Right lobe of liver (tissue), 6 donors: Measurements from ENCODE around the gene C1orf216. TPM values are rescaled to one million over a fixed set of nuclear protein-coding genes. Genes with fewer than 3 reads are reported as not detected.

Source experiments
- ATAC-seq, 4 donors: fragments of 200-7000 bp; cut with Tn5 transposase; one replicate each; pipeline ENCODE4 v1.9.1; 2020; ENCODE audit warnings: mild to moderate bottlenecking in 4 of 4, moderate library complexity in 4 of 4
- DNase-seq, 3 donors: peaks; one replicate each; pipeline ENCODE4 v3.0.0-alpha.2; 2020
- H3K27ac ChIP-seq, 3 donors: fragments of 200-600 bp; one replicate each; pipeline ENCODE4 v1.8.0; 2022
- H3K27me3 ChIP-seq, 2 donors: fragments of 200-600 bp; one replicate each; pipeline ENCODE4 v1.8.0; 2022
- H3K36me3 ChIP-seq, 4 donors: fragments of 200-600 bp; sonication (generic) in 1 of 4; one replicate each; pipeline versions ENCODE4 v1.5.1 to v1.8.0; 2017 to 2022; ENCODE audit warnings: control low read depth in 1 of 4
- H3K4me1 ChIP-seq, 4 donors: fragments of 200-600 bp; sonication (generic) in 1 of 4; one replicate each; pipeline versions ENCODE4 v1.5.1 to v1.8.0; 2017 to 2022; ENCODE audit warnings: control low read depth in 1 of 4
- H3K4me3 ChIP-seq, 3 donors: fragments of 200-600 bp; one replicate each; pipeline ENCODE4 v1.8.0; 2022
- H3K9me3 ChIP-seq, 4 donors: fragments of 200-600 bp; sonication (generic) in 1 of 4; one replicate each; pipeline versions ENCODE4 v1.5.1 to v1.8.0; 2017 to 2022; ENCODE audit warnings: control low read depth in 1 of 4
- POLR2A ChIP-seq: fragments of 450-650 bp; IDR thresholded peaks from one replicate; pipeline ENCODE4 v1.6.1; 2017; ENCODE audit warnings: antibody characterized with exemption, mild to moderate bottlenecking
- WGBS: methylation state at CpG from one replicate; pipeline ENCODE4 v1.1.6; 2018; ENCODE audit warnings: low coverage, low lambda C conversion rate; ENCODE audit not compliant: insufficient coverage; ENCODE audit errors: missing lambda C conversion rate; 5-methylcytosine and 5-hydroxymethylcytosine counted together
- intact Hi-C, 2 donors: fragments of 100-400 bp; cut with DNase I; formaldehyde crosslinking; loops; one replicate each; pipeline versions ENCODE4 v1.11.2 to v1.14.1; 2022
- total RNA-seq, 6 experiments: library from RNA; depleted of rRNA in 2 of 6; stranded (reverse); fragments of >200 nt in 2 of 6; fragmentation: NEBNext Ultra II Directional in 3 of 6; extraction: Animal tissue kit (Norgen Biotek cat#: 25700) in 3 of 6; gene quantifications; one replicate each; pipeline versions ENCODE4 v1.1.0 to v1.2.4, GENCODE V29; 2016 to 2023
- TF ChIP-seq, protein P1 (sequence below), 4 donors: fragments of 200-600 bp in 3 of 4; fragments of 450-650 bp in 1 of 4; IDR thresholded peaks; one replicate each; pipeline versions ENCODE4 v1.5.1 to v1.8.0; 2016 to 2022; ENCODE audit warnings: antibody characterized with exemption in 4 of 4, mild to moderate bottlenecking in 2 of 4
- donor health status: DM: no; HTN: yes; CAD: no.
- donor health status: DM: no; HTN: no; CAD: no.
- donor health status: DM: no; HTN: no; CAD: no.
- donor health status: DM: no; HTN: yes; CAD: no.
- donor health status: DM: no; HTN: yes; CAD: no.

C1orf216 gene
- total RNA-seq, 6 experiments from 2014 or later: 2.2 to 4.2 (median 3.6) TPM

DNA sequence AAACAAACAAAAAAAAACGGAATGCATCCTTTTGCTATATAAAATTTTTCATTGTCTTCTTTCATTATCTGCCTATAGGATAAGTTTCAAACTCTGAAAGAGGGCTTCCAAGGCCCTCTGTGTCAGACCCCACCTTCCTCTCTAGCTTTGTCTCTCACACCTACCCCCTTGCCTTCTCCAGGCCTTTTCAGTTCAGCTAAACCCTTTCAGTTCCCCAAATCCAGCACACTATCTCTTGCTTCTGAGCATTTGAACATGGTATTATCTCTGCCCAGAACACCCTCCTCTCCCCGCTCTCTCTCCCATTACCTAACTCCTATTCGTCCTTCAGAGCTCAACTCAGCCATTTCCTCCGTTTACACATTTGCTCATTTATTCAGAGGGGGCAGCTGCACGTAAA lies 35.7 kb downstream of the C1orf216 start:
- H3K4me1 ChIP-seq: no peaks in the 10 kb centered on the region
- WGBS: 53% methylated on average over 5 of the region's 5 CpGs
- ATAC-seq (no peak), DNase-seq (no peak)
- no peaks in the 10 kb centered on the region for H3K27me3 ChIP-seq
- H3K36me3 ChIP-seq: no peaks in the 10 kb centered on the region
- H3K4me3 ChIP-seq: no peak overlapping the region
- intact Hi-C loops: no loop called here
- no peaks in the 10 kb centered on the region for H3K9me3 ChIP-seq
- H3K27ac ChIP-seq: no peak overlapping the region
- TF ChIP-seq, protein P1, sequence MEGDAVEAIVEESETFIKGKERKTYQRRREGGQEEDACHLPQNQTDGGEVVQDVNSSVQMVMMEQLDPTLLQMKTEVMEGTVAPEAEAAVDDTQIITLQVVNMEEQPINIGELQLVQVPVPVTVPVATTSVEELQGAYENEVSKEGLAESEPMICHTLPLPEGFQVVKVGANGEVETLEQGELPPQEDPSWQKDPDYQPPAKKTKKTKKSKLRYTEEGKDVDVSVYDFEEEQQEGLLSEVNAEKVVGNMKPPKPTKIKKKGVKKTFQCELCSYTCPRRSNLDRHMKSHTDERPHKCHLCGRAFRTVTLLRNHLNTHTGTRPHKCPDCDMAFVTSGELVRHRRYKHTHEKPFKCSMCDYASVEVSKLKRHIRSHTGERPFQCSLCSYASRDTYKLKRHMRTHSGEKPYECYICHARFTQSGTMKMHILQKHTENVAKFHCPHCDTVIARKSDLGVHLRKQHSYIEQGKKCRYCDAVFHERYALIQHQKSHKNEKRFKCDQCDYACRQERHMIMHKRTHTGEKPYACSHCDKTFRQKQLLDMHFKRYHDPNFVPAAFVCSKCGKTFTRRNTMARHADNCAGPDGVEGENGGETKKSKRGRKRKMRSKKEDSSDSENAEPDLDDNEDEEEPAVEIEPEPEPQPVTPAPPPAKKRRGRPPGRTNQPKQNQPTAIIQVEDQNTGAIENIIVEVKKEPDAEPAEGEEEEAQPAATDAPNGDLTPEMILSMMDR (IDR thresholded peaks at IDR 0.05): no peak
- TF ChIP-seq POLR2A: no peak

DNA sequence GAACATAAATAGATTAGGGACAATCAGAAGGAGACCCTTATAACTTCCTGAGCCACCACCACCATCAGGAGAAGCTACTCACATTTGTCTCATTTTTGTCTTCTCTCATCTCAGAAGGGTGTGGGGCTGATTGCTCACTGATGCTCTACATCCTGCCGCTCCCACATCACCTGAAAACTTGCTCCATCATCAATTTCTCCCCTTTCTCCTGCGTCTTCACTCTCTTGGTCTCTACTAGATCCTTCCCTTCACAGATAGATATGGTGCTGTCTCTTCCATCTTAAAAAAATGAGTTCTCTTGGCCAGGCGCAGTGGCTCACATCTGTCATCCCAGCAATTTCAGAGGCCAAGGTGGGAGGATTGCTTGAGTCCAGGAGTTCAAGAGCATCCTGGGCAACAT lies 38.4 kb downstream of the C1orf216 start:
- intact Hi-C loops: no loop called here
- no peaks in the 10 kb centered on the region for H3K9me3 ChIP-seq
- no peak overlapping the region for H3K27ac ChIP-seq
- H3K36me3 ChIP-seq: no peaks in the 10 kb centered on the region
- no peaks in the 10 kb centered on the region for H3K4me1 ChIP-seq
- TF ChIP-seq, protein P1 (IDR thresholded peaks at IDR 0.05): no peak
- no peak for TF ChIP-seq POLR2A
- no peak overlapping the region for H3K4me3 ChIP-seq
- H3K27me3 ChIP-seq: no peaks in the 10 kb centered on the region
- ATAC-seq: no peak
- no peak for DNase-seq
- WGBS: 83% methylated on average over 3 of the region's 3 CpGs

- Histone ChIP-seq H3K27ac (no peak overlapping the region), H3K36me3 (no peaks in the 10 kb centered on the region), H3K9me3 (no peaks in the 10 kb centered on the region), H3K4me1 (no peaks in the 10 kb centered on the region), H3K27me3 (no peaks in the 10 kb centered on the region), H3K4me3 (no peak overlapping the region)
- ATAC-seq (no peak), DNase-seq (no peak)
- intact Hi-C loops: no loop called here
- WGBS: no CpG with 5 or more reads among the region's 1 CpG
- TF ChIP-seq, protein P1 (IDR thresholded peaks at IDR 0.05): no peak
- TF ChIP-seq POLR2A: no peak
Measured at GRCh38 chr1:35675773-35676172, 42.9 kb downstream of the C1orf216 start.

DNA sequence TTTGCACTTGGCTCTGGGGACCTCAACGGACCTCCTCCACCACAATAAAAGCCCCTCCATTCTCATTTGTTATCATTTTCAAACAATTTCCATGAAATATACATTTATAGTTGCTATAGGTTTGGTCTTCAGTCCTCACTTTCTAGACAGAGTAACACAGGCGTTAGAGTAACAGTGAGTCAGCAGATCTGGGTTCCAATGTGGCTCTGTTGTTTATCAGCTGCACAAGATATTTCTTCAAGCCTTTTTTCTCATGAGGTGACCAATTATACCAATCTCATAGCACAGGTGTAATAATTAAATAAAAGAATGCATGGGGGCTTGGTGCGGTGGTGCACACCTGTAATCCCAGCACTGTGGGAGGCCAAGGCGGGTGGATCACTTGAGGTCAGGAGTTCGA lies 44.6 kb downstream of the C1orf216 start:
- DNase-seq: no peak
- intact Hi-C loops: no loop called here

More for the DNA sequence above, 44.6 kb downstream of the C1orf216 start:
- H3K4me3 ChIP-seq: no peak overlapping the region
- ATAC-seq: no peak
- H3K9me3 ChIP-seq: no peaks in the 10 kb centered on the region
- 70% methylated on average over 5 of the region's 5 CpGs for WGBS
- no peak overlapping the region for H3K27ac ChIP-seq
- no peaks in the 10 kb centered on the region for H3K27me3 ChIP-seq
- TF ChIP-seq, protein P1 (IDR thresholded peaks at IDR 0.05): no peak
- no peak for TF ChIP-seq POLR2A
- H3K36me3 ChIP-seq: no peaks in the 10 kb centered on the region
- H3K4me1 ChIP-seq: no peaks in the 10 kb centered on the region
